Measurements from ENCODE around the gene CA10. TPM values are rescaled to one million over a fixed set of nuclear protein-coding genes. Genes with fewer than 3 reads are reported as not detected.

The CA10 gene
- total RNA-seq, 2 experiments from 2014 or later: not detected

GRCh38 chr17:51670899-51671298 lies 487.6 kb downstream of the CA10 start:
- no peak for DNase-seq
- Mint-ChIP-seq H3K36me3 (no peaks in the 10 kb centered on the region), H3K27me3 (no peaks in the 10 kb centered on the region), H3K9me3 (peaks cover 2% of the 10 kb centered on the region), H3K27ac (no peak overlapping the region), H3K4me3 (no peak overlapping the region), H3K4me1 (no peaks in the 10 kb centered on the region)

- H3K9me3 Mint-ChIP-seq: peaks cover 2% of the 10 kb centered on the region
- no peak overlapping the region for H3K4me3 Mint-ChIP-seq
- H3K27ac Mint-ChIP-seq: no peak overlapping the region
- H3K4me1 Mint-ChIP-seq: no peaks in the 10 kb centered on the region
- H3K36me3 Mint-ChIP-seq: no peaks in the 10 kb centered on the region
- no peak for DNase-seq
- H3K27me3 Mint-ChIP-seq: peaks cover 4% of the 10 kb centered on the region
Observed at GRCh38 chr17:51668963-51669246, 489.6 kb downstream of the CA10 start.

DNA sequence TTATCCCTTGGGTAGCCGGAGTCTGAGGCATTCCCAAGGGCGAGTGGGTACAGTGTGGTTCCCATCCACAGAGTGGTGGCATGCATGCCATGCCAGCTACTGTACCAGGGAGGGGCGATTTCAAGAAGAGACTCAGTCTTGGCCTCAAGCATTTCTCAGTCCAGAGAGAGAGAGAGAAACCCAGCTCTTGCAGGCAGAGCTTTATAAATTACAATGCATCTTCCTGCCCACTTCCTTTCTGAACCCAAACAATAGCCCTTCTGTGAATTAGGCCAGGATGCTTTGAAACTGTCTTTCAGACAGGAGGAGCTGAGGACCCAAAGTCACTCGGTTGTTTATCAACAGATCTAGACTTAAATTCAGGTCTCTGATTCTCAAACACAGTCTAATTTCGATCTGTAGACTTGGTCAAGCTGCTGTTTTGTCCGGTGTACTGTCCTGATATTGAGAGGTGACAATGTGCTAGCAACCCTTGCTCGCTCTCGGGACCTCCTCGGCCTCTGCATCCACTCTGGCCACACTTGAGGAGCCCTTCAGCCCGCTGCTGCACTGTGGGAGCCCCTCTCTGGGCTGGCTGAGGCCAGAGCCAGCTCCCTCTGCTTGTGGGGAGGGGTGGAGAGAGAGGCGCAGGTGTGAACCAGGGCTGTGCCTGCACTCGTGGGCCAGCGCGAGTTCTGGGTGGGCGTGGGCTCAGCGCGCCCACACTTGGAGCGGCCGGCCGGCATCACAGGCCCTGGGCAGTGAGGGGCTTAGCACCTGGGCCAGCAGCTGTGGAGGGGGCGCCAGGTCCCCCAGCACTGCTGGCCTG lies 490.2 kb downstream of the CA10 start:
- H3K4me3 Mint-ChIP-seq: no peak overlapping the region
- no peaks in the 10 kb centered on the region for H3K36me3 Mint-ChIP-seq
- peaks cover 4% of the 10 kb centered on the region for H3K27me3 Mint-ChIP-seq
- no peak overlapping the region for H3K27ac Mint-ChIP-seq
- no peak for DNase-seq
- no peaks in the 10 kb centered on the region for H3K4me1 Mint-ChIP-seq
- H3K9me3 Mint-ChIP-seq: peaks cover 2% of the 10 kb centered on the region

DNA sequence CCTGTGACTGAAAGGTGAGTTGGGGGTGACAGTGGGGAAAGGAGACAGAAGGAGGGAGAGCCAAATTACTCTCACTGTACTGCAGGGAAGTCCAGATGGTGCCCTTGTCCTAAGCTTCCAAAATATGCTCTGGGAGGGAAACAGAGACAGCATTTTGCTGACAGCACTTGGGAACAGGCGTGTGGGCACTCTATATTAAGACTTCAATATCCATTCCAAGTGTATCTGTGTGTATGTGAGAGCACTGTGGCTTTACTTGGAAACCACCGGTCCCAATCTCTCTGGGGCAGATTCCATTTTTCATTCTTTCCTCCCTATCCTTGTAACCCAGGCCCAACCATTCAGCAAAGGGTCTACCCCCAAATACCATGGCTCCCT lies 490.8 kb downstream of the CA10 start:
- DNase-seq: no peak
- Mint-ChIP-seq H3K27me3 (peaks cover 4% of the 10 kb centered on the region), H3K4me3 (no peak overlapping the region), H3K36me3 (no peaks in the 10 kb centered on the region), H3K9me3 (peaks cover 2% of the 10 kb centered on the region), H3K27ac (no peak overlapping the region), H3K4me1 (no peaks in the 10 kb centered on the region)

DNA sequence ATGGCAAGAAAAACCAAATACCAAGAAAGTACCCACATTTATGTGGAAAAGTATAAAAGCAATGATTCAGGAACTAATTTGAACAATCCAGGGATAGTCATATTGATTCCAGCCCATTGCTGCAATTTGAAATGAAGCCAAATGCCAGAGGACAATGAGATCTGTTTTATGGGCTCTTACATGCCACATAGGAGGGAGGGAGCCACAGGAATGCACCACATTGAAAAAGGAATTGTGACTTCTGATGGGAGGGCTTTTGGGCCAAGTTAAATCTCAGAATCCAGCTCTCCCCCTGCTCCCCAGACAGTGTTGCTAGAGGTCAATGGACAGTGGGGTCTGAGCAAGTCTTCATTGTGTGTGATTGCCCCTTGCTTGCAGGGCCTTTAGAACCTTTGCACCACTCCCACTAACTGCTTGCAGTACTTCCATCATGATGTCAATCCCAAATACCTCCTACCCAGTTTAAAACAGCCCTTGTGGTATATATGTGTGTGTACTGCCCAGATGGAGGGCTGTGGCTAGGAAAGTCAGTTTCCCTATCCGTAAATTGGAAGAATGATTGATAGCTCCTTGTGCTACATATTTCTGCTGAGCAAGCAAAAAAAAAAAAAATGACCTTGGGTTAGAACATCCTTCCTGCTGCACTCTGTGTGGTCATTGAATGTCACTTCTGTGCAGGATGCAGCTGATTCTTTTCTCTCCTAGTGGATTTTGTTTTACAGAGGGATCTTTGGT lies 491.4 kb downstream of the CA10 start:
- no peak for DNase-seq
- Mint-ChIP-seq H3K27me3 (peaks cover 4% of the 10 kb centered on the region), H3K9me3 (peaks cover 2% of the 10 kb centered on the region), H3K36me3 (no peaks in the 10 kb centered on the region), H3K27ac (no peak overlapping the region), H3K4me3 (no peak overlapping the region), H3K4me1 (no peaks in the 10 kb centered on the region)

- Mint-ChIP-seq H3K4me1 (no peaks in the 10 kb centered on the region), H3K4me3 (no peak overlapping the region), H3K27me3 (peaks cover 4% of the 10 kb centered on the region), H3K9me3 (no peaks in the 10 kb centered on the region), H3K27ac (no peak overlapping the region), H3K36me3 (no peaks in the 10 kb centered on the region)
- no peak for DNase-seq
Observed at GRCh38 chr17:51662204-51663056, 496.1 kb downstream of the CA10 start.

GRCh38 chr17:51661403-51661802 lies 497.1 kb downstream of the CA10 start:
- Mint-ChIP-seq H3K27ac (no peak overlapping the region), H3K4me3 (no peak overlapping the region), H3K4me1 (no peaks in the 10 kb centered on the region), H3K9me3 (no peaks in the 10 kb centered on the region), H3K27me3 (peaks cover 4% of the 10 kb centered on the region), H3K36me3 (no peaks in the 10 kb centered on the region)
- no peak for DNase-seq

DNA sequence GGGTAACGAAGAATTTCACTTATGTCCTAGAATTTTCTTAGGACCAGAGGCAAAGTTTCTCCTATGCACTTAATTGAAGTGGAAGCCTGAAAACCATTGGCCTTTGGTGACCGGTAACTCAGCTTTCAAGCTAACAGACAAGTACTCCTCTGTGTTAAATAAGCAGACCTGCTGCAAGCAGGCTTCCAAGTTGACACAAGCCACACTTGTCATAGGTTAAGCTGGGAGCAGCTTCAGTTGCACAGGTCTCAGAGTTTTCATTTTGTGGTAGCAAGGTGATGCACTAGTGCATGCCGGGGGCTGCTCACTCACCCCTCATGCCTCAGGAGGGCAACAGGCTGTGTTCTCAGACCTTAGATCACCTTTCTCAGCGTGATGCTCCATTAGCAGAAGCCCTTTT lies 498.2 kb downstream of the CA10 start:
- Mint-ChIP-seq H3K9me3 (no peaks in the 10 kb centered on the region), H3K27ac (no peak overlapping the region), H3K36me3 (no peaks in the 10 kb centered on the region), H3K4me3 (no peak overlapping the region), H3K4me1 (no peaks in the 10 kb centered on the region), H3K27me3 (peaks cover 9% of the 10 kb centered on the region)
- DNase-seq: no peak

- H3K4me3 Mint-ChIP-seq: no peak overlapping the region
- no peak overlapping the region for H3K27ac Mint-ChIP-seq
- peaks cover 5% of the 10 kb centered on the region for H3K27me3 Mint-ChIP-seq
- DNase-seq: no peak
- no peaks in the 10 kb centered on the region for H3K4me1 Mint-ChIP-seq
- no peaks in the 10 kb centered on the region for H3K9me3 Mint-ChIP-seq
- no peaks in the 10 kb centered on the region for H3K36me3 Mint-ChIP-seq
Observed at GRCh38 chr17:51657224-51657623, 501.3 kb downstream of the CA10 start.

DNA sequence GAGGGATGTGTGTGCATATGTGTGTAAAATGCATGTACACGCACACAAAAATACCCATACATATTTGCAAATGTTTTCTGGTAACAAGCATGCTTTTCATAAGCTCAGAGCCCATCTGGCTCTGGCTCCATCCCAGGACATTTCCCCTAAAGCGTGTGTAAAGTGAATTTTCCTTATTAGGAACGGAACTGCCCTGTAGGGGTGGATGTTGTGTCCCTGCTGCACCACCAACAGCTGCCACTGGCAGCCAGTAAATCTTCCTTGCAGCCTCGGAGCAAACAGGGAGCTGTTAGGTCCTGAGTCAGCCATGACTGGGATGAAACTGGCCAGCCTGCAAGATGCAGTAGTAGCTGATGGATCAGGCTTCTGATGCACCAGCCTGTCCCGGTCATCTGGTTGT lies 504.6 kb downstream of the CA10 start:
- Mint-ChIP-seq H3K27ac (no peak overlapping the region), H3K4me3 (no peak overlapping the region), H3K4me1 (no peaks in the 10 kb centered on the region), H3K9me3 (no peaks in the 10 kb centered on the region), H3K36me3 (no peaks in the 10 kb centered on the region), H3K27me3 (peaks cover 13% of the 10 kb centered on the region)
- no peak for DNase-seq

GRCh38 chr17:51652529-51652928 lies 506.0 kb downstream of the CA10 start:
- Mint-ChIP-seq H3K4me1 (no peaks in the 10 kb centered on the region), H3K27me3 (peaks cover 13% of the 10 kb centered on the region)

DNA sequence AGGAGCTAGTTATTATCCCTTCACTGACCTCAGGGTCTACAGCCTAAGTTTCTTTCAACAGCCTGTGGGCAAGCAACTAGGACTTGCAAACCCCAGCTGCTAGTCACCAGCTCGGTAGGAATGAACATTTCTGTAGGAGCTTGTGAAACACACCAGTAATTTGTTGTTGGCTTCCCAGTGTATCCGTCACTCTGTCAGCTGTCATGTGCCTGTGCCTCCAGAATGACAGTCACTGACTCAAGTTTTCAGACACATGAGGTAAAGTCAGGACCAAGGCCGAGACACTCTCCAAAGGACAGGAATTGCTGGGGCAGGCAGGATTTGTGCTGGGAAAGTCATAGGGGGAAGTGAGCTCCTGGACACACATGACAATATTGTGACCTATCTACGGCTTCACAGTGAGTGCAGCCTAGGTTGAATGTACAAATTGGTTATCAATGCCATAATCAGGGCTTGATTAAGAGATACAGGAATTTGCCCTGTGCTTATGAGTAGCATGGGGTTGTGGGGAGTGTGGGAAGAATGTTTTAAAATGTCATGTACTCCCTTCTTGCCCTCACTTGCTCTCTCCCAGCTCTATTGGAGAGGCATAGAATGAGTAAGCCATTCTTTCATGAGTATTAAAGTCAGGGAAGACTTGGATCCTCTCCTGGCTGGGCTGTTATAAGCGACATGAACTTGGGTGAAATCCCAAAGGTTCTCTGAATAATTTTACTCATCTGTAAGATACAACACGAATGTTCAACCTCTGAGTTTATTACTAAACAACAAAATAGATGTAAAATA lies 506.8 kb downstream of the CA10 start:
- Mint-ChIP-seq H3K27me3 (peaks cover 13% of the 10 kb centered on the region), H3K4me1 (no peaks in the 10 kb centered on the region), H3K36me3 (no peaks in the 10 kb centered on the region), H3K4me3 (no peak overlapping the region), H3K9me3 (no peaks in the 10 kb centered on the region), H3K27ac (no peak overlapping the region)
- DNase-seq: no peak

More at GRCh38 chr17:51652529-51652928, 506.0 kb downstream of the CA10 start:
- Mint-ChIP-seq H3K9me3 (no peaks in the 10 kb centered on the region), H3K36me3 (no peaks in the 10 kb centered on the region), H3K4me3 (no peak overlapping the region), H3K27ac (no peak overlapping the region)
- DNase-seq: no peak

- no peak for DNase-seq
- Mint-ChIP-seq H3K36me3 (no peaks in the 10 kb centered on the region), H3K27ac (no peak overlapping the region), H3K27me3 (peaks cover 13% of the 10 kb centered on the region), H3K4me1 (no peaks in the 10 kb centered on the region), H3K4me3 (no peak overlapping the region), H3K9me3 (no peaks in the 10 kb centered on the region)
Observed at GRCh38 chr17:51650772-51651171, 507.7 kb downstream of the CA10 start.

DNA sequence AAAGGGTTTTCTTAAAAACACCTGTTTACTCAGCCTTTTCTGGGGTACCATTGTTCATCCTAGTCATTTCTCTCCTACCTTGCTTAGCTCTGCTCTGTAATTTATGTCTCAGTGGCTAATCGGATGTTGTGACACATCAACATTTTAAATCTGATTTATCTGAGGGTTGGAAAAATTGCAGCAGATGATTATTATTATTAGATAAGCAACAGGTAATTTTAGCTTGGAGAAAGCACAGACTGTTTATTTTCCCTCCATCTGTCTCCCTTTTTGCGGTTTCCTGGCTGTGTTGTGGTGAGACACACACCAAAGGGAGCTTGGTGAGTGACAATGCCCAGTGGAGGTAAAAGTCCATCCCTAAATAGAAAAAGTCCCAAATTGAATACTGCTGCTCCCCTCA lies 508.3 kb downstream of the CA10 start:
- Mint-ChIP-seq H3K9me3 (no peaks in the 10 kb centered on the region), H3K4me1 (no peaks in the 10 kb centered on the region), H3K27ac (no peak overlapping the region), H3K27me3 (peaks cover 13% of the 10 kb centered on the region), H3K4me3 (no peak overlapping the region), H3K36me3 (no peaks in the 10 kb centered on the region)
- no peak for DNase-seq

DNA sequence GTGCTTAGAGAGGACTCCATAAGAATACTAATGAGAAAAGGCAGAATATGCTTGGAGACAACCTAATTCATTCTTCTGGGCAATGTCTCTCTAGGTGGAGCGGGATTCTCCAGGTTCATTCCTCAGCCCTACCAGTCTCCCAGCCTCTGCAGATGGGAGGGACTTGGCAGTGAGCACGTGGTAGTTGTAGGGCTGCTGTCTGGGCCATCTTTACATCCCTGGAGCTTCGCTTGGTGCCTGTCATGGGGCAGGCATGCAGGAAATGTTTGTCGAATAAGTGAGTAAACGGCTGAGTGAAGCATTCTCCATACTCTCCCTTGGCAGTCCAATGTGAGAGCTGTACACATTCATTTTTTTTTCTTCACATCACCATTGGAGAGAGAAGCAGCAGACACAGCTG lies 510.7 kb downstream of the CA10 start:
- H3K4me1 Mint-ChIP-seq: no peaks in the 10 kb centered on the region
- H3K4me3 Mint-ChIP-seq: no peak overlapping the region
- H3K9me3 Mint-ChIP-seq: no peaks in the 10 kb centered on the region
- no peak overlapping the region for H3K27ac Mint-ChIP-seq
- no peak for DNase-seq
- no peaks in the 10 kb centered on the region for H3K36me3 Mint-ChIP-seq
- peaks cover 30% of the 10 kb centered on the region for H3K27me3 Mint-ChIP-seq
